DMS 273 treated with DMSO at 0.1 percent for 48 hours (cell line): ENCODE data around the gene TCEAL2.
"Not testable (repeated sequence)": the region's sequence is repeated elsewhere in the genome, so short reads cannot be mapped to it uniquely, and the experiment has no call there.

ENCODE experiments used
- DNase-seq: peaks from one replicate; lab custom pipeline; 2025; lab: John Stamatoyannopoulos, UW

The TCEAL2 gene

DNA sequence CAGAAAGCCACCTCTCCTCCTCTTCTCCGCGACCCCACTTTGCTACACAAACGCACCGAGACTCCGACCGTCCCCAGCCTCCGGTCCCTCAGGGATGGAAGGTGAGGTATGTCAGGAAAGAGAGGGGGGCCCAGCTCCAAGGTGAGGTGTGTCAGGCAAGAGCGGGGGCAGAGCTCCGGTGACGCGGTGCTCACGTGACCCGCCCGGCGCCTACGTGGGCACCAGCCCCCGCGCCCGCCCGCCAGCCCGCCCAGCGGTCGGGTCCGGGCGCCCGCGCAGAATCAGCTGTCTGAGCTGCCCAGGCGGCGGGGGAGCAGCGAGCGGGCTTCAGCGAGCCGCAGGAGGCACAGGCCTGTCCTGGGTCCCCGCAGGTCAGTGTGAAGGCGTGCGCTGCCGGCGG is at the start of gene TCEAL2:
Gene TCEAL2, plus strand, starts transcription at position 244 of the 400 bp plus-strand sequence. CDS start 1,152 bp downstream, outside the sequence.
- not testable (repeated sequence) for DNase-seq

DNA sequence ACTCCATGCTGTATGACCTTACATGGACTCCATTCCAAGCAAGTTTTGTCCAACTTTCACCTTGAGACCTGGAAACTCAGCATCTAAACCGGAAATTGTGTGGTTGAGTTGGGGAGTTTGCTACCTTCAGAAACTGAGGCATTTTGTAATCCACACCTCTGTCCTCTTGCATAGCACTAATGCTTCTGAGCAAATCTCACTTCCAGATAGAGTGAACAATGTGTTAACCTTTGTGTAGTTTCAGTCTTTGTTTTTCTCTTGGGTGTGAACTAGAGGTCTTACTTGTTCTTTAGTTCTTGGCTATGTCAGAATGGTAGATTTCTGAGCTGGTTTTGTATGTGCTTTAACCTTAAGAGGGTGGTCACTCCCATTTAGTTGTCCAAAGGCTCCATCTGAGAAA is 48.1 kb upstream of the TCEAL2 start:
- DNase-seq, result no peak

DNA sequence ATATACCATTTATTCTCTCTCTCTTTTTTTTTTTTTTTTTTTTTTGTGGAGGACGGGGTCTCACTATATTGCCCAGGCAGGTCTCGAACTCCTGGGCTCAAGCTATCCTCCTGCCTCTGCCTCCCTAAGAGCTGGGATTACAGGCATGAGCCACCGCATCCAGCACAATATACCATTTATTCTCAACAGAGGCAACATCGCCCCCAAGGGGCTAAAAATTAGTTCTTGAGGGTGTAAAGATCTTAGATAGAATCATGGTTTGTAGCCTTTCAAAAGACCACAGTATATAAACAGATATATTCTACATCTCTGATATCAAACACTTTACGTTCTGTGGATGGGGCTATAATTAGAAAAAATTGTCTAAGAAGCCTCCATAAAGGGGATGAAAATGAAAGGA is 39.8 kb upstream of the TCEAL2 start:
- DNase-seq, result no peak

DNA sequence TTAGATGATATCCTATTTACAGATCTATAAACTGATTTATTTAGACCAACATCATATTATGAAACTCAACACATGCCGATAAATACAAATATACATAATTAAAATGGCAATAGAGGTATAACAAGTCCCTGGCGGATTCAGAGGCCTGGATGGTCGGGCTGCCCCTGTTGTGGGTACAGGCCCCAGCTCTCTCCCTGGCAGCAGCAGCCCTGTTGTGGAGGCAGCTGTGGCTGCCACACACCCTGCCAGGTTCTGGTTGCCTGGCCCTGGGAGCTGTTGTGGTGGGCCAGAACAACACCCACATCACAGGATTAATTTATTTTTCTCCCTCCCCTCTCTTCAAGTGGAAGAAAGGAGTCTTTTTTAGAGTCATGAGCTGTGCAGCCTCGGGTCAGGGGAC is 12.1 kb upstream of the TCEAL2 start:
- no peak for DNase-seq

DNA sequence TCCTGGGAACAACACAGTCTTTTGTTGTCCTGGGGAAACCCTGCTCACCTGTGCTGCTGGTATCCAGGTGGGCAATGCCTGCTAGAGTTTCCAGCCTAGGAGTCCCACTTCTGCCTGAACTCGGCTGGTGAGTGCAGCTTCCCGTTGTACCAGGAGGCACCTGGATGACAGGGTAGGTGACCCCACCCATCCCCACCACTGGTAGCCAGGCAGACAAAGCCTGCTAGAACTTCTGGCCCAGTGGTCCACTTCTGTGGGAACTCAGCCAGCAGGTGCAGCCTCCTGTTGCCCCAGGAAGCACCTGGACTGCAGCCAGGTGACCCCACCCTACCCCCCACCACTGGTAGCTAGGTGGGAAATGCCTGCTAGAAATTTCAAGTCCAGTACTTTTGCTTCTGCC is 9.7 kb upstream of the TCEAL2 start:
- DNase-seq, result no peak

DNA sequence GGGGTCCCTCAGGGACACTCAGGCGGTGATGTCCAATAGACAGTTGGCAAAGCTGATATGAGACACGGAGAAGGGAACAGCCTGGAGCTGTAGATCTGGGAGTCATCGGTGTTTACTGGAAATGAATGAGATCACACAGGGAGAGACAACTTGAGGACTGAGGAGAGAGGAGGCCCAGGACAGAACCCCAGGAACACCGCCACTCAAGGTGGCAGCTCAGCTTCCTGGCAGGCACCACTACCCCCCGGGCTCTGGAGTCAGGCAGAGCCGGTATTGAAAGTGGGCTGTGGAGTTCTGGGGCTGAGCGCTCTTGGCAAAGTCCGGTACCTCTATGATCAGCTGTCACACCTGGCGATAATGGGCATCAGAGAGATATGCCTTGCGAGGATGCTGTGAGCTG is 465 bp upstream of the TCEAL2 start:
- not testable (repeated sequence) for DNase-seq

DNA sequence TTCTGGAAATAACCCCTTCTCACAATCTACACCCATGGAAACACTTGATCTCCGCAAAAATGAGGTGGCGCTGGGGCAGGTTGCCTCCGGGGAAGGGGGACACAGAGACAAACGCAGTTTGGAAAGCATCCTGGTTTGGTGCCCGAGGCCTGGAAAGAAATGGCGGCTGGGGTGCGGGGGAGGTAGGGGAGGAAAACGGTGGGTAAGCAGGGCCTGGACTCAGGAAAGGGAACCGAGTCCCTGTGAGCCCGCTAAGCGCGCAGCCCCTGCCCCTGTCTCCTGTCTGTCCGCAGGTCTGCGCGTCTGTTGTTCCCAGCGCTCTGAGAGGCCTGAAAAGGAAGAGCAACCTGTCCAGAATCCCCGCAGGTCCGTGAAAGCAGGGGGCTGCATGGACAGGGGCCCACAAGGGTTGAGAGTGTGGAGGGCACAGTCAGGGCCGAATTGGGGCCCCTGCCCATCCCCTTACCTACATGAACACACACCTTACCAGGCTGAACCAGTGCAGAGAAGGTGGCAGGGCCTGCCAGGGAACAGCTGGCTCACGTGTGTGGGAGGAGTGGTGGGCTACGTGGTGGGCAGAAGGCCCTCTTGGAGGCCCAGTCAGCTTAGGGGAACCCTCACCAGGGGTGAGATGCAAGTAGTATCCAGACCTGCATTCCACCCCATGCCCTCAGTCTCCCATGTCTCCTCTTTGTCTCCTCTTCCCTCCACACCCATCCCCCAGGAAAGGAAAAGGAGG is 770 bp downstream of the TCEAL2 start:
- DNase-seq, result not testable (repeated sequence)

DNA sequence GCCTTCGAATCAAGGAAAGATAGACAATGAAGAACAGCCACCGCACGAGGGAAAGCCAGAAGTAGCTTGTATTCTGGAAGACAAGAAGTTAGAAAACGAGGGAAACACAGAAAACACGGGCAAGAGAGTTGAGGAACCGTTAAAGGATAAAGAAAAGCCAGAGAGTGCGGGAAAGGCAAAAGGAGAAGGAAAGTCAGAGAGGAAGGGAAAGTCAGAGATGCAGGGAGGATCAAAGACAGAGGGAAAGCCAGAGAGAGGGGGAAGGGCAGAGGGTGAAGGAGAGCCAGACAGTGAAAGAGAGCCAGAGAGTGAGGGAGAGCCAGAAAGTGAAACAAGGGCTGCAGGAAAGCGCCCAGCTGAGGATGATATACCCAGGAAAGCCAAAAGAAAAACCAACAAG is 1.4 kb downstream of the TCEAL2 start:
- DNase-seq, result no peak

DNA sequence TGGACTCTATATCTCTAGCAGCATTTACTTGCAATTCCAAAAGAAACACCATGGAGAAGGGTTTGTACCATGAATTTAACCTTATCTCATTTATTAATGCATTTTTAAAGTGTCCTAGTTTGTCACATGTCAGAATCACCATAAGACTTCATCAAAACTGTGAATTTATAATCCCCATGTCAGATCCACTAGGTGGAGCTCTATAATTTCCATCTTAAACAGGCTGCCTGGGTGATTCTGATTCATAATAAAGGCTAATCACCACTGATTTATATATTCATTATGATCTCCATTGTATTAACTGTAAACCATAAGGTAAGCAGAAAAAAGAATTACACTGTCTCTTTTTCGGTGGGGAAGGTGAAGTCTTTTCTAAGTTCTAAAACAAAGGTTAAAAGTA is 4.0 kb downstream of the TCEAL2 start:
- DNase-seq, result no peak

DNA sequence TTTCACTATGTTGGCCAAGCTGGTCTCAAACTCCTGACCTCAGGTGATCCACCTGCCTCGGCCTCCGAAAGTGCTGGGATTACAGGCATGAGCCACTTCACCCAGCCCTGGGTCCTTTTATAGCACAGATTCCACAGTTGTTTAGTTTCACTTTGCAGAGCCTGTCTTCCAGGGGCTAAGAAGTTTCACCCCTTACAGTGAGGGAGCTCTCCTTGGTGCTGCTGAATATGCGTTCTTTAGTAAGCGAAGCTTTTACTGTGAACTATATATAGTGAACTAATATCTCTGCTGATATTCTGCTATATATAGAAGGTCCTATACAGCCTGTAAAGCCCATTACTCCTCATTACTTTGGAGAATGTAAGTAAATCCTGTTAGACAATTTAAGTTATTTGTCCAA is 12.6 kb downstream of the TCEAL2 start:
- DNase-seq, result no peak

DNA sequence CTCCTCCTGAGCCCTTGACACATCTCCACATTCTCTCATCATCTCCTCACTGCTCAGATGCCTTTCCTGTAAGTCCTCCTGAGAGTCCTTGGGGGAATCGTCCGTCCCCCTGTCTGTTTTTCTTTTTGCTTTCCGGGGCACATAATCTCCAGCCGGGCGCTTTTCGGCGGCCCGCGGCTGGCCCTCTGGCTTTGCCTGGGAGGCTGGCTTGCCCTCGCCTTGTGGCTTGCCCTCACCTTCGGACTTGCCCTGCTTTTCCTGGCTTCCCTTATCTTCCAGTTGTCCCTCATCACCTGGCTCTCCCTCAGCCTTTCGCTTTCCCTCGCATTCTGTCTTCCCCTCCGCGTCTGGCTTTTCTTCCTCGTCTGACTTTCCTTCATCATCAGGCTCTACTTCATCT is 15.4 kb downstream of the TCEAL2 start:
- DNase-seq, result not testable (repeated sequence)

DNA sequence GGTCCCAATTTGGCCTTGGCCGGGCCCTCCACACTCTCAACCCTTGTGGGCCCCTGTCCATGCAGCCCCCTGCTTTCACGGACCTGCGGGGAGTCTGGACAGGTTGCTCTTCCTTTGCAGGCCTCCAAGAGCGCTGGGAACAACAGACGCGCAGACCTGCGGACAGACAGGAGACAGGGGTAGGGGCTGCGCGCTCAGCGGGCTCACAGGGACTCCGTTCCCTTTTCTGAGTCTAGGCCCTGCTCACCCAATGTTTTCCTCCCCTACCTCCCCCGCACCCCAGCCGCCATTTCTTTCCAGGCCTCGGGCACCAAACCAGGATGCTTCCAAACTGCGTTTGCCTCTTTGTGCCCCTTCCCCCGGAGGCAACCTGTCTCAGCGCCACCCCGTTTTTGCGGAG is 16.2 kb downstream of the TCEAL2 start:
- DNase-seq, result not testable (repeated sequence)

DNA sequence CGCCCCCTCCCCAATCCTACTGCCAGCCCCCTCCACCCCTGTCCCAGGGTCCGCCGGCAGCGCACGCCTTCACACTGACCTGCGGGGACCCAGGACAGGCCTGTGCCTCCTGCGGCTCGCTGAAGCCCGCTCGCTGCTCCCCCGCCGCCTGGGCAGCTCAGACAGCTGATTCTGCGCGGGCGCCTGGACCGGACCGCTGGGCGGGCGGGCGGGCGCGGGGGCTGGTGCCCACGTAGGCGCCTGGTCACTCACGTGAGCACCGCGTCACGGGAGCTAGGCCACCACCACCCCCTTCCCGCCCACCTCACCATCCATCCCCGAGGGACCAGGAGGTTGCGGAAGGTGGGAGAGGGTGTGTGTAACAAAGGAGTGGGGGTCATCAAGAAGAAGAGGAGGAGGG is 16.8 kb downstream of the TCEAL2 start, which contains the start of gene TCEAL6:
Gene TCEAL6, minus strand, starts transcription at position 208 of the 400 bp plus-strand sequence.
- not testable (repeated sequence) for DNase-seq

DNA sequence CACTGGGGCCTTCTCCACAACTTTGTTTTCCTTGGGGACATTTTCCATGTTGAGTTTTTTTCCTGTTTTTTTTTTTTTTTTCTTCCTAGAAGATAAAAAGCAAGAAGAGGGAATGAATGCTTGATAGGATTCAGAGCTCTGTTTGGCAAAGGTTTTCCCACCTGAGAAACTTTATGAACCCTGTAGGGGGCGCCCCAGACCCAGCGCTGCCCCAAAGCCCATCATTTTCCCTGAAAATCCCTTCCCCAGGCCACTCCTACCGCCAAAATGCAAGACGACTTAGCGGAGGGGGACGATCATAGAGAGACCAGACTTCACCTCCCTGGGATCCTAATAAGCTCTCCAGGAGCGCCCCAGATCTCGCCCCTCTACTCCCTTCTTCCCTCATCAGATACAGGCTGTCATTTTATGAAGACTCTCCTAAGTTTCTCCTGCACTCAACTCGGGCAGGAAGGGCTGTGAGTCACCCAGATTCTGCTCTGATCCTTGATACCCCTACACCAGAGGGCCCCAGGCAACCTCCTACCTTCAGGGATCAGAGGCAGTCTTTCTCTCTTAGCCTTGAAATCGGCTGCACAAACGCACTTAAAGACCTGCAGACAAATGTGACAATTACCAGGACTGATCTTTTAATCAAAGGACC is 28.9 kb downstream of the TCEAL2 start:
- no peak for DNase-seq

DNA sequence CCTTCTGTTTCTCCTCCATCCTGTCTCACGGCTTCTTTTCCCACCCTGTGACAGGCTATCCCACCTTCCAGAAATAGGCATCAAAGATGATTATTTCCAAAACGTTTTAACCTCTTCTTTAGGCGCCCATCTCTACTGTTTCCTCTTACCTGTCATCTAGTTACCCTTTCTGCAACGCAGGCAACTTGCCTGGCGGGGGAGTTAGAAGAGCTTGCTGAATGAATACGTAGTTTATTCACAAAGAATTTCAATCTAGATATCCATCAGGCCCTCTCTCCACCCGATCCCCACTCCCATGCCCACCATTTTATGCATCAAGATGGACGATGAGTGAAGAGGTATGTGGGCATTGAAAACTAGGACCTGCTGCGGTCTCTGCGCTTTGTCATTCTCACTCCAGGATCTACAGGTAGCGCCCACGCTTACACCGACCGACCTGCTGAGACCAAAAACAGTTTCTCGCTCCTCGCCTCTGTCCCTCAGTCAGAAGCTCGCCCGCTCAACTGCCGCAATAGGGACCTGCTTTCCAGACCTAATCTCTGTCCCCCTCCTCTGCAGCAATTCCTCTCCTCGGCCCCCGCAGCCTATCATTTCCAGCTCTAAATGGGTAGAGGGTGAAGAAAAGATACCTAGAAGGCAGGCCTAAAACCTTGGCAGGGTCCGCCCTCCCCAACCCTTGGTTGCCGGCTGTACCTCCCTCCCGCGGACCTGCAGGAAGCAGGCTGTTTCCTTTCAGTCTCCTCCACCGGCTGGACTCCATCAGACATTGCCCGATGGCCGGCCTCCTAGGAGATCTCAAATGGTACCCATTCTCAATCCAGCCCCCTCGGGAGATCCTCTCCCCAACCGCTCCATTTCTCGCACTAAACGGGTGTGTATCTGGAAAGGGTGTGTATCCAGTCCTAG is 29.7 kb downstream of the TCEAL2 start:
- no peak for DNase-seq

DNA sequence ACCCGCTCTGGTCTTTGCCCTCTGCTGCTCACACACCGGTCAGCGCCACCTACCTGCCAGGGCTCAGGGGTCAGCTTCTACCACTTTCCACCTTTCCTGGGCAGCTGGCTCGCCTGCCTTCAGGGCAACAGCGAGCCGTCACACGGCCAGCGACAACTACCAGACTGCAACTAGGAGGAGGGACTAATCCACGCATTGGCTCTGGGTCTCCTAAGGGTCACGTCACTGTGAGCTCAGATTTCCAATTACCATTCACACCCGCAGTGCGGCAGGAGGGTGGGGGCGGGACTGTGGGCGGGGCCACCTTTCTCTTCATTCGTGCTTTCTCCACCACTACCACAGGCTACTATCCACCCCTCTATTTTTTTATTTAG is 30.3 kb downstream of the TCEAL2 start, which contains the start of gene BEX5:
Gene BEX5, minus strand, starts transcription at position 172 of the 374 bp plus-strand sequence. CDS start 1,712 bp downstream, outside the sequence.
- peak; percentile 9 for DNase-seq
